ENCODE data around the gene NUCB1. TPM values are rescaled to one million over a fixed set of nuclear protein-coding genes. Genes with fewer than 3 reads are reported as not detected.

Gene NUCB1
- total RNA-seq, 4 donors from 2014 or later = 267 to 424 (median 371) TPM

- no peak overlapping the region for H3K4me3 ChIP-seq (replicated peaks in 1 of 3)
- no peak for DNase-seq
Measured at GRCh38 chr19:48970139-48970766, 70.1 kb downstream of the NUCB1 start.

DNA sequence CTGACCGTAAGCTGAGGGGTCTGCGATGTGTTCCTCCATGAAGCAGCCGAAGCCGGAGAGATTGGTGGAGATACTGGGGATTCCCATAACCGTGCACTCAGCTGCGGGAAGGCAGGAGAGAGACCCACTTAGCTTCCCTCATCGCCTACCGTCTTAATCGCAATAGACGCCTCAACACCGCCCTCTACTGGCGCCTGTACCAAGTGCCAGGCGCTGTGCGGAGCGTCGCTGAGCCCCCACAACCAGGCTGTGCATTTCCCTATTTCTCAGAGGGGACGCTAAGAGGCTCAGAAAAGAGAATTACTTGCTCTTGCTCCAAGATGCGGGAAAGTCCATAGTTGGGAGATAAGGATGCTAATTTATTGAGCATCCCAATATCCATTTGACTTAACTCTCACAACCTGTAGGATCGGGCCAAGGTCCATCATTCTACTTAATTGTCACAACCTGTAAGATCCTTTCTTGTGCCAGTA is 70.8 kb downstream of the NUCB1 start:
- TF ChIP-seq, protein P1, sequence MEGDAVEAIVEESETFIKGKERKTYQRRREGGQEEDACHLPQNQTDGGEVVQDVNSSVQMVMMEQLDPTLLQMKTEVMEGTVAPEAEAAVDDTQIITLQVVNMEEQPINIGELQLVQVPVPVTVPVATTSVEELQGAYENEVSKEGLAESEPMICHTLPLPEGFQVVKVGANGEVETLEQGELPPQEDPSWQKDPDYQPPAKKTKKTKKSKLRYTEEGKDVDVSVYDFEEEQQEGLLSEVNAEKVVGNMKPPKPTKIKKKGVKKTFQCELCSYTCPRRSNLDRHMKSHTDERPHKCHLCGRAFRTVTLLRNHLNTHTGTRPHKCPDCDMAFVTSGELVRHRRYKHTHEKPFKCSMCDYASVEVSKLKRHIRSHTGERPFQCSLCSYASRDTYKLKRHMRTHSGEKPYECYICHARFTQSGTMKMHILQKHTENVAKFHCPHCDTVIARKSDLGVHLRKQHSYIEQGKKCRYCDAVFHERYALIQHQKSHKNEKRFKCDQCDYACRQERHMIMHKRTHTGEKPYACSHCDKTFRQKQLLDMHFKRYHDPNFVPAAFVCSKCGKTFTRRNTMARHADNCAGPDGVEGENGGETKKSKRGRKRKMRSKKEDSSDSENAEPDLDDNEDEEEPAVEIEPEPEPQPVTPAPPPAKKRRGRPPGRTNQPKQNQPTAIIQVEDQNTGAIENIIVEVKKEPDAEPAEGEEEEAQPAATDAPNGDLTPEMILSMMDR (IDR thresholded peaks at IDR 0.05) = peak; percentile 57 to 94 (median 72)
- TF ChIP-seq POLR2A (IDR thresholded peaks at IDR 0.05) = no peak
- Histone ChIP-seq H3K27me3 (no peaks in the 10 kb centered on the region), H3K4me1 (peaks cover 23 to 26% of the 10 kb centered on the region in 2 donors), H3K4me3 (replicated peaks in 1 of 3) (no peak overlapping the region), H3K27ac (no peak overlapping the region), H3K9me3 (no peaks in the 10 kb centered on the region), H3K36me3 (peaks cover 17 to 22% of the 10 kb centered on the region in 2 donors)
- intact Hi-C loops (cut with DNase I) = loop anchor here (5.0 to 10.0 kb wide), 2 partner anchors 106 to 174 kb away; partner anchors contain the start of gene PLEKHA4
- DNase-seq = peak; percentile 71 to 74
- WGBS, 2 donors = 28% methylated on average over 17 to 19 of the region's 19 CpGs

More at GRCh38 chr19:48970139-48970766, 70.1 kb downstream of the NUCB1 start:
- no peaks in the 10 kb centered on the region for H3K9me3 ChIP-seq
- no peak overlapping the region for H3K27ac ChIP-seq
- H3K36me3 ChIP-seq = peaks cover 20 to 26% of the 10 kb centered on the region in 2 donors
- WGBS, 2 donors = 92 to 93% methylated on average over 23 of the region's 23 CpGs
- TF ChIP-seq, protein P1 (IDR thresholded peaks at IDR 0.05) = no peak
- no peak for TF ChIP-seq POLR2A (IDR thresholded peaks at IDR 0.05)
- intact Hi-C loops (cut with DNase I) = loop anchor here (5.0 to 10.0 kb wide), 2 partner anchors 105 to 173 kb away; partner anchors contain the start of gene PLEKHA4
- H3K27me3 ChIP-seq = no peaks in the 10 kb centered on the region
- peaks cover 23 to 26% of the 10 kb centered on the region in 2 donors for H3K4me1 ChIP-seq

Small RNA genes lying within 50 kb of the gene (small RNA-seq; reads per million reads assigned to genes)
- not detected for gene AC026803.1

Other genes with a start within 250 kb of the NUCB1 start
- 1 to 10 TPM in 1 of 4 donors, under 1 TPM in 2, not detected in 1; 0.45 to 1.2 (median 0.78) TPM for gene NTN5, start 227.3 kb upstream of the NUCB1 start, total RNA-seq
- 1 to 10 TPM in 1 of 4 donors, under 1 TPM in 1, not detected in 2; 0.27 to 1.3 TPM for gene FUT2, start 204.3 kb upstream of the NUCB1 start, total RNA-seq
- gene MAMSTR, start 180.6 kb upstream of the NUCB1 start, total RNA-seq = under 1 TPM in 3 of 4 donors, not detected in 1; 0.29 to 0.67 (median 0.54) TPM
- 10 to 100 TPM in 2 of 4 donors, 1 to 10 TPM in 2; 9.7 to 25.8 (median 14.0) TPM for gene RASIP1, start 159.7 kb upstream of the NUCB1 start, total RNA-seq
- 1 to 10 TPM in 2 of 4 donors, not detected in 2; 1.1 TPM for gene IZUMO1, start 153.4 kb upstream of the NUCB1 start, total RNA-seq
- gene FUT1, start 147.7 kb upstream of the NUCB1 start, total RNA-seq = 1 to 10 TPM; 1.7 to 3.0 (median 2.0) TPM
- not detected for gene FGF21, start 144.8 kb upstream of the NUCB1 start, total RNA-seq
- gene BCAT2, start 89.3 kb upstream of the NUCB1 start, total RNA-seq = 10 to 100 TPM; 35.4 to 52.8 (median 45.9) TPM
- gene HSD17B14, start 63.8 kb upstream of the NUCB1 start, total RNA-seq = 10 to 100 TPM; 11.9 to 46.8 (median 22.2) TPM
- 10 to 100 TPM; 15.2 to 21.8 (median 19.0) TPM for gene PLEKHA4, start 31.7 kb upstream of the NUCB1 start, total RNA-seq
- gene PPP1R15A, start 27.9 kb upstream of the NUCB1 start, total RNA-seq = 10 to 100 TPM; 18.7 to 31.7 (median 24.2) TPM
- under 1 TPM in 1 of 4 donors, not detected in 3; 0.27 TPM for gene TULP2, start 1.6 kb upstream of the NUCB1 start, total RNA-seq
- not detected for gene DHDH, start 33.4 kb downstream of the NUCB1 start, total RNA-seq
- gene BAX, start 54.6 kb downstream of the NUCB1 start, total RNA-seq = 10 to 100 TPM; 28.2 to 74.4 (median 41.2) TPM
- over 10,000 TPM in 1 of 4 donors, 1,000 to 10,000 TPM in 3; 5,748 to 12,335 (median 7,175) TPM for gene FTL, start 65.0 kb downstream of the NUCB1 start, total RNA-seq
- 10 to 100 TPM; 17.9 to 33.2 (median 23.9) TPM for gene GYS1, start 93.0 kb downstream of the NUCB1 start, total RNA-seq
- 100 to 1,000 TPM in 3 of 4 donors, 10 to 100 TPM in 1; 80.5 to 131 (median 118) TPM for gene RUVBL2, start 93.6 kb downstream of the NUCB1 start, total RNA-seq
- gene LHB, start 116.8 kb downstream of the NUCB1 start, total RNA-seq = not detected
- gene CGB3, start 124.0 kb downstream of the NUCB1 start, total RNA-seq = not detected
- gene CGB2, start 131.6 kb downstream of the NUCB1 start, total RNA-seq = not detected
- gene CGB1, start 136.6 kb downstream of the NUCB1 start, total RNA-seq = not detected
- under 1 TPM in 1 of 4 donors, not detected in 3; 0.56 TPM for gene CGB5, start 143.5 kb downstream of the NUCB1 start, total RNA-seq
- not detected for gene CGB8, start 148.8 kb downstream of the NUCB1 start, total RNA-seq
- gene CGB7, start 157.4 kb downstream of the NUCB1 start, total RNA-seq = not detected
- under 1 TPM in 1 of 4 donors, not detected in 3; 0.33 TPM for gene NTF4, start 164.5 kb downstream of the NUCB1 start, total RNA-seq
- gene KCNA7, start 172.4 kb downstream of the NUCB1 start, total RNA-seq = not detected
- gene SNRNP70, start 185.1 kb downstream of the NUCB1 start, total RNA-seq = 100 to 1,000 TPM; 253 to 388 (median 305) TPM
- gene LIN7B, start 214.1 kb downstream of the NUCB1 start, total RNA-seq = 10 to 100 TPM; 10.5 to 17.7 (median 13.8) TPM
- 10 to 100 TPM in 1 of 4 donors, 1 to 10 TPM in 3; 1.7 to 13.4 (median 6.1) TPM for gene C19orf73, start 218.8 kb downstream of the NUCB1 start, total RNA-seq
- 1 to 10 TPM; 4.6 to 7.4 (median 5.3) TPM for gene PPFIA3, start 219.2 kb downstream of the NUCB1 start, total RNA-seq

All from thyroid gland (tissue), 4 donors.